Left hindlimb (tissue), 1 donor: ENCODE data around the gene HSD11B1.
A peak's percentile ranks its signal among the peaks of the same experiment; 100 is the strongest.

Experiments
- DNase-seq: peaks from one replicate; pipeline ENCODE4 v3.0.0-alpha.2; 2018

HSD11B1 gene

GRCh38 chr1:209728466-209728865 lies 23.8 kb downstream of the HSD11B1 start:
- no peak for DNase-seq

- no peak for DNase-seq
These were observed 24.8 kb downstream of the HSD11B1 start for GRCh38 chr1:209729436-209729835.

DNA sequence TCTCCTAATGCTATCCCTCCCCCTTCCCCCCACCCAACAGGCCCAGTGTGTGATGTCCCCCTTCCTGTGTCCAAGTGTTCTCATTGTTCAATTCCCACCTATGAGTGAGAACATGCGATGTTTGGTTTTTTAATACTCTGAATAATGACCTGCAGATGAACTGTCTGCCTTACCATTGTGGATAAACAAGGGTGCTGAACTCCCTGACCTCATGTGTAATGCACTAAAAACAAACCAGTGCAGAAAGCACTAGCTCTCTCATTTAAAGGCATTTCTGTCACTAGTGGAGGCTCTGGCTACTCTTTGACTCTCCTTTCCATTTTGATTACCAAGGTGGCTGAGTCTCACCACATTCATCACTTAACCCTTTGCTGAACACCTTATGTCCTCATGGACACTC lies 28.1 kb downstream of the HSD11B1 start:
- DNase-seq, result no peak

- DNase-seq, result no peak
These were observed 29.0 kb downstream of the HSD11B1 start for GRCh38 chr1:209733409-209734192.

DNA sequence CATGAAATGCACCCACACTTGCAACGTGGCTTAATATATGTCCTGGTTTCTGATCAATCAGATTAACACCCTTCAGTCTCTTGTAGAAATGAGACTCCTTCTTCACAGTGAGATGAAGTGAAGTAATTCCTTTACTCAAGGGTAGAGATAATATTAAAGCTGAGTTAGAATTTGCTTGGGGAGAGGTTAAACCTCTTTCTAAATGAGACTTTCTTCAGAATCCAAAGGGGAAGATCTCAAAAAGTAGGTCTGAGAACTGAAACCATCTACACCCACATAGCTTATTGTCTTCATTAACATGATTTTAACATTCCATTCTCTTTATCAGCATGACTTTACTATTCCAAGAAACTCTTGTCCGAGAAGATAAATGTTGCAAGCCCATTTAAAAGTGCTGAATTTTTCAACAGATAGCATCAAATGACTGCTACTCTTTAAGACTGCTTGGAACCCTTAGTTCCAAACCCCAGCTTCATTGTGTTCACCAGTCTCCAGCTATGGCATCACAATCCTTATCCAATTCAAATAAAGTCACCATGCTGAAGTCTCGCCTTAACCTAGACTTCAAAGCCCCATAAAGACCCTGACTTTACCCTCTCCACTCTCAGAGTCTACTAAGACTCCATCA lies 32.0 kb downstream of the HSD11B1 start:
- no peak for DNase-seq

DNA sequence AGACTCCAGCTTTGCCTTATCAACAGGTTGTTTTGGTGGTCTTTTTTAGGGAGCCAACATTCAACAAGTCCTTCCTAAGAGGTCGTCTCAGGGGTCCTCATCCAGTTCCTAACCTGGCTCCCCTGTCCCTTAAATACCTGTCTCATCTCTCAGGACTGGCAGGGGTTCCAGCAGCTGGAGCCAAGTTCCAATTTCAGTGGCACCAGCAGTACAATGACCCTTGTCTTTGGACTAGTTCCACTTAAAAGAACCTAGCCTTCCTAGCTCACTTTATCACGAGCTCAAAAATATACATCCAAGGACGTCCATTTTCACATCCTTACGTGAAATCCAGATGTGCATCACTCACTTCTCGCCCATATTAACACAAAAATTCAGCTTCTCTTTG lies 32.5 kb downstream of the HSD11B1 start:
- no peak for DNase-seq

DNA sequence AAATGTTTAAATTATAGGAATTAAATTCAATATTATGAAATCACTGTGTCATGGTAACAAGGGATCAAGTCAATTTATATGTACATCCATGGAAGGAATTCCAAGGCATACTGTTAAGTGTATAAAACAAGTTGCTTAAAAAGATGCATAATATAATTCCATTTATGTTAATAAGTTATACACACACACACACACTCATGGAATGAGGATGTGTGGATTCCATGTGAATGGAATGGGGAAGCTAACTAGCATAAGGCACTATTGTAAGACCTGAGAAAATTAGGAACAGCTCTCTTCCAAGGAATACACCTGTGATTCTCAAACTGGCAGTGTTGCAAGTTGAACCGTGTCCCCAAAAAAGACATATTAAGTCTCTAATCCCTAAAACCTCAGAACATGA lies 33.6 kb downstream of the HSD11B1 start:
- DNase-seq, result no peak

- DNase-seq, result no peak
These were observed 36.5 kb downstream of the HSD11B1 start for GRCh38 chr1:209741193-209741592.

DNA sequence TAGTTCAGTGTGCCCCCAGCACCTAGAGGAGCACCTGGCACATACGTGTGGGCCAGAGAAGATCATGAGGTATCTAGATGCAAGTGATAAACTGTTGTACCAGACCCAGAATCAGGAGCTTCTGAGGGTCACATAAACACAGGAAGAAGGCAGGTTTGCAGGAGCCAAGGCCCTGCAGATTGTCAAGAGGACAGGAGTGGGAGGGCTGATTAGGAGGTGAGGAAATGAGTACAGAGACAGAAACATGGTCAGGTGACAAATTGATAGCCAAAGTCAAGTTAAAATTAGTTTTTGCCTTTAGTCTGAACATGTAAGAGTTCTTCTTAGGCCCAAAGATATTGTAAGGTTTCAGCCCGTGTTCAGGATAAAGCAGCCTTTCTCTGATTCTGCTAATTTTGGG lies 37.2 kb downstream of the HSD11B1 start:
- DNase-seq, result no peak

DNA sequence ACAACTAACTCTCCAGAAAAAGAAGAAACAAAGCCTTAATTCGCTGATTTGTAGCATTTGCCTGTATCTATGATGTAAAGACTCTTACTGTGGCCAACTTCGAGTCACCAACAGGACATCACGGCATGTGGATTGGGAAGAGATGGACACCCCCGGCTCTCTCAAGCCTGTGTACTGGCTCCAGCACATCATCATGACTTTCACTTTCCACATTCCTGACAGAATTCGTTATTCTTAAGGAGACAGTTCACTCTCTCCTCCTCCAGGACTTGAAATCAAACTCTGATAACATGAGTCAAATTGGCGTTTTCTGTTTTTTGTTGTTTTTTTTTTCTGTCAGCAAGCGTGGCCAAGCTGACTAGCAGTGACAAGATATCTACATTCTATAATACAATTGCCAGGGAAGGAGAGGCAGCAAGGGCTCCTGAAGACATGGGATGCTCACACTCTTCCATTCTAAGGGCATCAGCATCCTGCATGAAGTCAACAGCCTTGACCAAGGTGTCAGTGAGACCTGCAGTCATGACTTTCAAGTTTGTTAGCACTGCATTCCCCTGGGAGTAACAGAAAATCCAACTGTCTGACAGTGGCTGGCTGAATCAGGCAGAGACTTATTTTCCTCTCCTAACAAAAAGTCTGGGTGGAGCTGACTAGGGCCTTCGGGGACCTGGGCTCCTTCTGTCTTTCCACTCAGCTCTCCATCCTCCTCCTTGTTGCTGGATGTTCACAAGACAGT lies 37.9 kb downstream of the HSD11B1 start:
- DNase-seq, result no peak

GRCh38 chr1:209743145-209743482 lies 38.5 kb downstream of the HSD11B1 start:
- DNase-seq, result no peak

- no peak for DNase-seq
These were observed 42.0 kb downstream of the HSD11B1 start for GRCh38 chr1:209746451-209747165.

GRCh38 chr1:209747580-209748262 lies 43.1 kb downstream of the HSD11B1 start:
- peak; percentile 83 for DNase-seq

- no peak for DNase-seq
These were observed 44.0 kb downstream of the HSD11B1 start for GRCh38 chr1:209748620-209749019.

GRCh38 chr1:209749205-209749604 lies 44.6 kb downstream of the HSD11B1 start:
- DNase-seq, result no peak

DNA sequence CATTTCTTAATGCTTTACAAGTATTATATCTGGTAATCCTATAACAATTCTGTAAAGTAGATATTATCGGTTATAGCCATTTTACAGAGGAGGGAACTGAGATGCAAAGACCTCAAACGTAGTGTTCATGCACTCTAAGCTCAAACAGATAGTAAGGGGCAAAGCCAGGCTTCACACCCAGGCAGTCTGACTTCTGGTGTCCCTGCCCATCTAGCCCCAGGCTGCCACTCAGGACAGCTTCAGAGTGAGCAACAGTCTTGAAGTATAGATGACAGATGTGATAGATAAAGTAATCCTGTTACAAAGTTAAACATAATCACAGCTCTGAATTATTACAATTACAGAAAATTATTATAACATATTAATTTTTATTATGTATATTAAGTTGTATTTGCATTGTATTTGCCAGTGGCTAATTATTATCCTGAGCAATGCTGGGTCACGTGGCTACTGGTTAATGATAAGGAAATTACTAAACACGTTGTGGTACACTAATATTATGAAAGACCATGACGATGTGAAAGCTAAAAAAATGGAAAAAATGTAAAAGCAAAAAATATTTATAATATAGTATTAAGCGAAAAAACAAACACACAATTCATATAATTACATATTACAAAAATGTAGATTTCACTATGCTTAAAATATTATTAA lies 45.2 kb downstream of the HSD11B1 start:
- DNase-seq, result no peak

DNA sequence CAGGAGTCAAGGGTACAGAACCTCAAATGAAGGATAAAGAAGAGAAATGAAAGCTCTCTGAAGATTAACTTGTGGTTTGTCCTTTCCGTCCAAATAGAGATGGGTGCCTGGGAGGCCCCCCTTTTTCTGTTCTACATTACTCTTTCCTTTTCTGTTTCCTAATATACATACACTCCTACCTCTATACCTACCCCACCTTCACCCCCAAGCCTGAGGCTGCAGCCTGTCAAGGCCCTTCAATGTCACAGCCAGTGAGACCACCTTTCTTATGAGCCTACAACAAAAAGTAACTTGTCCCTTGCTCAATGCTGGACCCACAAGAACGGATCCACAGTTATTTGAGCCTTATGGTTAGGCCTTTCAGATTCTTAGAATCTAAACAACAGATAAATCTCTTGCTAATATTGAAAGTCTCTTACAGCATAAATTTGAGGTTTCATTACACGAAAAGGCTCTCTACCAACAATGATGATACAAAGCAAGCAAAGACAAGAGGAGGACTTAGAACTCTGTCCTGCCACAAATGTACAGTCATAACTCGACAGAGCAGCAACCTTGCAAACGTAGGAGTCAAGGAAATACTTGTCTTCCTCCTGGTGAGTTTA lies 47.1 kb downstream of the HSD11B1 start:
- no peak for DNase-seq

DNA sequence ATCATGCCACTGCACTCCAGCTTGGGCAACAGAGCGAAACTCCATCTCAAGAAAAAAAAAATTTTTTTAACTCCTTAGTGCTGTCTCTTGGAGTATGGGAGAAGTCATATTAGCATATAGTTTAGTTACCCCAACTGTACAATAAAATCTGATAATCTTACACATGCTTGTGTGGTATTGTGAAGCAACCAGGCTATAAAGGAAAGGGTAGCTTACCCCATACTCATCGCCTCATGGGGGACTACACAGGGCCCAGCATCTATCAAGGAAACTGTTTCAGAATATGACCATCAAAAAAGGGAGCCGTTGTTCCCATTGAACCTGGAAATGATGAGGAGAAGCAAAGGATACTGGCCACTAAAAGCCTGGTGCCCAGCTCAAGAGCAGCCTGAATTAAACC lies 48.2 kb downstream of the HSD11B1 start:
- no peak for DNase-seq

- DNase-seq, result no peak
These were observed 50.6 kb downstream of the HSD11B1 start for GRCh38 chr1:209755256-209755655.

DNA sequence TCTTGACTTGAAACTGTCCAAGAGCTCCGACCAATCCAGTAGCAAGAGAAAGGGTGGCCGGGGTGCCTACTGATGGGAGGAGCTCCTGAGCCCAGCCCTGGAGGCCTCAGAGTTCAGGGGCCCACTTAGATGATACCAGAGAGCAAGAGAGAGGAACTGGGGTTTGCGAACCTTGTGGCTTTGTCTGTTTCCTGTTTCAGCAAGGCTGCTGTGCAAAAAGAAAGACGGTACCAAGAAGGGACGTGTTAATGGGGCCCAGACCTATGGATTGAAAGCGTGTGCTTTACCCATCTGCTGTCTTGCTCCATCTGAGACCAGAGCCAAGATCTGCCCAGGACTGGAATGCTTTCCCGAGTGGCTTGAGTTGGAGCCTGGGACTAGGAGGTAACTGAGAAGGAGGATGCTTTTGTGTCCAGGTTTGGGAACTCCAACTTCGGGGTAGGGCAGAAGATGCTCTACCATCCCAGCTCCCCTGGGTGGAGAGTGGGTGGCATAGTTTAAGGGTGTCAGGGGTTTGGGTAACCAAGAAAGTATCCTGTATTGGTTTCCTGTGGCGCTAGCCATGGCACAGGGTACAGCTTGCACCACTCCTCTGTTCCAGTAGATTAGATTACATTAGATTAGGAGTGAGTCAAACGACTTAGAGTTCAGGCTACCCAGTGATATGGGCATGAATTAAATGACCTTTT lies 51.4 kb downstream of the HSD11B1 start, which contains the start of gene TRAF3IP3:
Gene TRAF3IP3, plus strand, starts transcription at position 128 of the 689 bp plus-strand sequence. CDS start 3,987 bp downstream, outside the sequence.
- DNase-seq, result no peak
